ENCODE data around the gene NMT1.

DNA sequence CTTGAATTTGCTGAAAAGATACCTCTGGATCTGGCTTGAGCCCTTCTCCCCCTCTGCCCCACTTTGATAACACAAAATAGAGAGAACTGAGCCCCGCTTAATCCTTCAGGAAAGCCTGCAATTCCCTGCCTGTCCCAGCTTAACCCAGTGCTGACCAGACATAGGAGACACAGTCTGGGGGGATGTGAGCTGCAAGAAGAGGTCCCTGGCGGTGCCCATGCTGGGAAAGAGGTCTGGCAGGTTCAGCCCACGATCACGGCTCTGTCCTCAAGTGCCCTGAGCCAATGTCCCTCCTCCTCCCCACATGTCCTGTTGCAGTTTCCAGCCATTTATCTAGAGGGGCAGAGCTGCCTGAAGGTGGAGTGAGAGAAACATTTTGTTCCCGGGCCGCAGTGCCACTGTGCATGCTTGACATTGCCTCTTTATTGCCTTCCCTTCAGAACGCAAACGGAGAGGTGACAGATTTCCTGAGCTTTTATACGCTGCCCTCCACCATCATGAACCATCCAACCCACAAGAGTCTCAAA lies 42.2 kb downstream of the NMT1 start:
- no peak for TF ChIP-seq EZH2 (IDR thresholded peaks at IDR 0.05)
- TF ChIP-seq, protein P1, sequence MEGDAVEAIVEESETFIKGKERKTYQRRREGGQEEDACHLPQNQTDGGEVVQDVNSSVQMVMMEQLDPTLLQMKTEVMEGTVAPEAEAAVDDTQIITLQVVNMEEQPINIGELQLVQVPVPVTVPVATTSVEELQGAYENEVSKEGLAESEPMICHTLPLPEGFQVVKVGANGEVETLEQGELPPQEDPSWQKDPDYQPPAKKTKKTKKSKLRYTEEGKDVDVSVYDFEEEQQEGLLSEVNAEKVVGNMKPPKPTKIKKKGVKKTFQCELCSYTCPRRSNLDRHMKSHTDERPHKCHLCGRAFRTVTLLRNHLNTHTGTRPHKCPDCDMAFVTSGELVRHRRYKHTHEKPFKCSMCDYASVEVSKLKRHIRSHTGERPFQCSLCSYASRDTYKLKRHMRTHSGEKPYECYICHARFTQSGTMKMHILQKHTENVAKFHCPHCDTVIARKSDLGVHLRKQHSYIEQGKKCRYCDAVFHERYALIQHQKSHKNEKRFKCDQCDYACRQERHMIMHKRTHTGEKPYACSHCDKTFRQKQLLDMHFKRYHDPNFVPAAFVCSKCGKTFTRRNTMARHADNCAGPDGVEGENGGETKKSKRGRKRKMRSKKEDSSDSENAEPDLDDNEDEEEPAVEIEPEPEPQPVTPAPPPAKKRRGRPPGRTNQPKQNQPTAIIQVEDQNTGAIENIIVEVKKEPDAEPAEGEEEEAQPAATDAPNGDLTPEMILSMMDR (IDR thresholded peaks at IDR 0.05) = no peak

Measured in neural progenitor cell (in vitro differentiated cells).